Mammary epithelial cell (primary cell): ENCODE data around the gene NHLRC1.

ENCODE experiments used
- EZH2 ChIP-seq: IDR thresholded peaks from 2 replicates; pipeline ENCODE4 v1.6.1; 2012; ENCODE audit warnings: low read length, inconsistent platforms, borderline replicate concordance
- TF ChIP-seq, protein P1 (sequence below), 2 donors: IDR thresholded peaks in 1 of 2; conservative IDR thresholded peaks in 1 of 2; 2 replicates each; pipeline ENCODE4 v1.5.1; 2011 to 2012; ENCODE audit warnings: inconsistent platforms in 2 of 2, low read length in 2 of 2, mild to moderate bottlenecking in 2 of 2, control low read depth in 1 of 2, low read depth in 1 of 2; ENCODE audit not compliant: insufficient read depth in 1 of 2; ENCODE audit errors: extremely low read depth in 1 of 2

DNA sequence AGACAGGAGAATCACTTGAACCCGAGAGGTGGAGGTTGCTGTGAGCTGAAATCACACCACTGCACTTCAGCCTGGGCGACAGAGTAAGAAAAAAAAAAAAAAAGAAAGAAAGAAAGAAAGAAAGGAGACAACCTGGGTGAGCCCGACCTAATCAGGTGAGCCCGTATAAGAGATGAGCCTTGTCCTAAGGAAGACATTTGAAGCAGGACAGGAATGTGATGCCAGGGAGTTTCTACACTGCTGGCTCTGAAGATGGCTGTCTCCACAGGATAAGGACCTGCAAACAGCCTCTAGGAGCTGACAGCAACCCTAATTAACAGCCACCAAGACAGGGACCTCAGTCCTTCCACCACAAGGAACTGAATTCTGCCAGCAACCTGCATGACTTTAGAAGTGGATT, 41.9 kb downstream of the NHLRC1 start:
- TF ChIP-seq, protein P1, sequence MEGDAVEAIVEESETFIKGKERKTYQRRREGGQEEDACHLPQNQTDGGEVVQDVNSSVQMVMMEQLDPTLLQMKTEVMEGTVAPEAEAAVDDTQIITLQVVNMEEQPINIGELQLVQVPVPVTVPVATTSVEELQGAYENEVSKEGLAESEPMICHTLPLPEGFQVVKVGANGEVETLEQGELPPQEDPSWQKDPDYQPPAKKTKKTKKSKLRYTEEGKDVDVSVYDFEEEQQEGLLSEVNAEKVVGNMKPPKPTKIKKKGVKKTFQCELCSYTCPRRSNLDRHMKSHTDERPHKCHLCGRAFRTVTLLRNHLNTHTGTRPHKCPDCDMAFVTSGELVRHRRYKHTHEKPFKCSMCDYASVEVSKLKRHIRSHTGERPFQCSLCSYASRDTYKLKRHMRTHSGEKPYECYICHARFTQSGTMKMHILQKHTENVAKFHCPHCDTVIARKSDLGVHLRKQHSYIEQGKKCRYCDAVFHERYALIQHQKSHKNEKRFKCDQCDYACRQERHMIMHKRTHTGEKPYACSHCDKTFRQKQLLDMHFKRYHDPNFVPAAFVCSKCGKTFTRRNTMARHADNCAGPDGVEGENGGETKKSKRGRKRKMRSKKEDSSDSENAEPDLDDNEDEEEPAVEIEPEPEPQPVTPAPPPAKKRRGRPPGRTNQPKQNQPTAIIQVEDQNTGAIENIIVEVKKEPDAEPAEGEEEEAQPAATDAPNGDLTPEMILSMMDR (conservative IDR thresholded peaks at IDR 0.05 in 1 of 2, IDR thresholded peaks at IDR 0.05 in 1 of 2; ENCODE audit: extremely low read depth in 1 of 2, insufficient read depth in 1 of 2, low read depth in 1 of 2, low read length in 2 of 2), result no peak
- TF ChIP-seq EZH2, result no peak
